ENCODE results near the gene XNDC1N. TPM values are rescaled to one million over a fixed set of nuclear protein-coding genes. Genes with fewer than 3 reads are reported as not detected.

Gene XNDC1N
- total RNA-seq, 2 donors from 2014 or later, result 16.4 to 16.6 TPM

- peaks cover 3% of the 10 kb centered on the region for H3K36me3 Mint-ChIP-seq (ENCODE audit: low read depth)
Measured at GRCh38 chr11:71947498-71947897, 19.1 kb upstream of the XNDC1N start.

GRCh38 chr11:71946144-71946571 is 17.8 kb upstream of the XNDC1N start:
- Mint-ChIP-seq H3K27ac (peak overlapping the region; percentile 32), H3K4me3 (no peak overlapping the region), H3K4me1 (peaks cover 26% of the 10 kb centered on the region), H3K27me3 (no peaks in the 10 kb centered on the region), H3K36me3 (ENCODE audit: low read depth) (peaks cover 3% of the 10 kb centered on the region)
- ATAC-seq (no peak), DNase-seq (no peak)
- no peaks in the 10 kb centered on the region for H3K9me3 ChIP-seq (ENCODE audit: control insufficient read depth, low read length, poor library complexity, severe bottlenecking)

More at GRCh38 chr11:71947498-71947897, 19.1 kb upstream of the XNDC1N start:
- peak overlapping the region; percentile 5 for H3K27ac Mint-ChIP-seq
- H3K9me3 ChIP-seq (ENCODE audit: control insufficient read depth, low read length, poor library complexity, severe bottlenecking), result no peaks in the 10 kb centered on the region
- DNase-seq, result no peak
- no peaks in the 10 kb centered on the region for H3K27me3 Mint-ChIP-seq
- no peak overlapping the region for H3K4me3 Mint-ChIP-seq
- ATAC-seq, result no peak
- H3K4me1 Mint-ChIP-seq, result peaks cover 23% of the 10 kb centered on the region

GRCh38 chr11:71940561-71941219 is 12.3 kb upstream of the XNDC1N start:
- no peak for DNase-seq
- ATAC-seq, result no peak
- Mint-ChIP-seq H3K4me1 (peaks cover 24% of the 10 kb centered on the region), H3K36me3 (ENCODE audit: low read depth) (no peaks in the 10 kb centered on the region), H3K27ac (no peak overlapping the region), H3K27me3 (no peaks in the 10 kb centered on the region), H3K4me3 (no peak overlapping the region)
- no peaks in the 10 kb centered on the region for H3K9me3 ChIP-seq (ENCODE audit: control insufficient read depth, low read length, poor library complexity, severe bottlenecking)

DNA sequence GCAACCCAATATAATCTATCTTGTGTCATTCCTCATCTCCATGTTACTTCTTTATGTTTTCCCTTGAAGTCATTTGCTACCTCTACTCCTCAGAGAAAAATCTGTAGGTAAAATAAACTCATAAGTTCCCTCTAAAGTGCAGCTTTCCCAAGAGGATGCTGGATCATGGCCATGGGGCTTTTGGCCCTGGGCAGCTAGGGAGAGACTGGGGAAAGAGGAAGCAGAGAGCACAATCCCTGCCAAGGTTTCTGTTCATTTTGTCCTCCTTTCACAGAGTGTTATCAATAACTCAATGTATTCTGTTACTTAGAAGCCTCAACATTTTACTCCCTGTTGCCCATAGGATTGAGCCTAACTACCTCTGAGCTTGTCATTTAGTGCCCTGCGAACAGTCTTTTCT is 9.4 kb upstream of the XNDC1N start:
- ATAC-seq (no peak), DNase-seq (no peak)
- Mint-ChIP-seq H3K27me3 (no peaks in the 10 kb centered on the region), H3K4me1 (peaks cover 26% of the 10 kb centered on the region), H3K36me3 (ENCODE audit: low read depth) (no peaks in the 10 kb centered on the region), H3K27ac (no peak overlapping the region), H3K4me3 (no peak overlapping the region)
- no peaks in the 10 kb centered on the region for H3K9me3 ChIP-seq (ENCODE audit: control insufficient read depth, low read length, poor library complexity, severe bottlenecking)

GRCh38 chr11:71936825-71937224 is 8.4 kb upstream of the XNDC1N start:
- no peak for ATAC-seq
- H3K9me3 ChIP-seq (ENCODE audit: control insufficient read depth, low read length, poor library complexity, severe bottlenecking), result no peaks in the 10 kb centered on the region

GRCh38 chr11:71935338-71935925 is 7.0 kb upstream of the XNDC1N start:
- DNase-seq, result no peak
- Mint-ChIP-seq H3K27ac (no peak overlapping the region), H3K36me3 (ENCODE audit: low read depth) (no peaks in the 10 kb centered on the region), H3K4me1 (peaks cover 37% of the 10 kb centered on the region), H3K4me3 (no peak overlapping the region), H3K27me3 (no peaks in the 10 kb centered on the region)
- ATAC-seq, result no peak
- no peaks in the 10 kb centered on the region for H3K9me3 ChIP-seq (ENCODE audit: control insufficient read depth, low read length, poor library complexity, severe bottlenecking)

More at GRCh38 chr11:71936825-71937224, 8.4 kb upstream of the XNDC1N start:
- DNase-seq, result no peak
- H3K4me1 Mint-ChIP-seq, result peaks cover 28% of the 10 kb centered on the region
- H3K27ac Mint-ChIP-seq, result no peak overlapping the region
- H3K4me3 Mint-ChIP-seq, result no peak overlapping the region
- no peaks in the 10 kb centered on the region for H3K36me3 Mint-ChIP-seq (ENCODE audit: low read depth)
- no peaks in the 10 kb centered on the region for H3K27me3 Mint-ChIP-seq

DNA sequence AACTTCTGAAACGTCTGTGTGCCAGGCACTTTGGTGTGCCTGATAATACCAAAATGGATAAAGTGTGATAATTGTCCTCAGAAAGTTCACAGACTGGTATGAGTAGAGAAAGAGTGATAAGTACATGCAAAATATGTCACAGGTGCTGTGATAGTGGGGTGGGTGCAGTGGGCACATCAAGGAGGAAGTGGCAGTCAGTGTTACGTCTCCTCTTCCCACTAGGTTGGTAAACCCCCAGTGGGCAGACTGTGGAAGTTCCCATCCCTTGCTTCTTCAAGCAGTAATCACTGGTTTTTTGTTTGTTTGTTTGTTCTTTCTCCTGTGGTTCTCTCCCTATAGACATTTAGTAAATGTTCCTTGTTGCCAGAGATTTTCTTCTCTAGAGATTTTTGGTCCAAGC is 5.8 kb upstream of the XNDC1N start:
- H3K9me3 ChIP-seq (ENCODE audit: control insufficient read depth, low read length, poor library complexity, severe bottlenecking), result no peaks in the 10 kb centered on the region
- ATAC-seq, result peak; percentile 75
- Mint-ChIP-seq H3K27me3 (no peaks in the 10 kb centered on the region), H3K27ac (peak overlapping the region; percentile 89), H3K36me3 (ENCODE audit: low read depth) (no peaks in the 10 kb centered on the region), H3K4me1 (peaks cover 46% of the 10 kb centered on the region), H3K4me3 (no peak overlapping the region)
- DNase-seq, result no peak

DNA sequence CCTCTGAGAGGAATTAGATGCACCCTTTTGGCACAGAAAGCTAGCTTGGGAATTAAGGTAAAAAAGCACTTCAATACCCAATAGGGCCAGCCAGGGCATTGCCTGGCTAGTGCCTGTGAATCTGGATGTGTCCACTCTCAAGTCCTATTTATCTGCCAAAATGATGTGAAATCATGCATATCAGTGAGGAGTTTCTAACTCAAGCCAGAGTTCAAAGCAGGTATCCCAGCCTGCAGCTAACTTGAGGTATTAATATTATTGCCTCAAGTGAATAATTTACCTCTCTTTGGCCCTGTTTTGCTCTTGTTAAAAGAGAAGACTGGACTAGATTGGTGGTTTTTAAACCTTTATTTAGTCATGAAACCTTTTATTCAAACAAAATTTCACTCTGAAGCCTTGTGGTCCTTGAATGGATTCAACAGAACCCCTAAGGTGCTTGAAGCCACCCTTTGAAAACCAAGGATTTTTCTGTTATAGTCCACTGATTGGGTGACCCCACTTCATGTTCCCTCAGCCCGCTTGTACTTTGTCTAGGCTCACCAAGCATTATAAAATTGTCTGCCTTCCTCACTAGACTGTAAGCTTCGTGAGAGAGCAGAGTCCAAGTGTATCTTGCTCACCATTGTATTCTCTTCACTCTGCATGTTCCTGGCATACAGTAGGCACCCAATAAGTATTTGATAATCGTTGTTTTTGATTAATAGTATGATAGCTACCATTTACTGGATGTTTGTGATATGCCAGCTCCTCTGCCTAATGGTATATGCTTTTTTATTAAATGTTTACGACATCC is 4.9 kb upstream of the XNDC1N start:
- Mint-ChIP-seq H3K4me1 (peaks cover 53% of the 10 kb centered on the region), H3K4me3 (no peak overlapping the region), H3K27me3 (no peaks in the 10 kb centered on the region), H3K27ac (peak overlapping the region; percentile 89), H3K36me3 (ENCODE audit: low read depth) (peaks cover 5% of the 10 kb centered on the region)
- H3K9me3 ChIP-seq (ENCODE audit: control insufficient read depth, low read length, poor library complexity, severe bottlenecking), result no peaks in the 10 kb centered on the region
- DNase-seq (no peak), ATAC-seq (no peak)

DNA sequence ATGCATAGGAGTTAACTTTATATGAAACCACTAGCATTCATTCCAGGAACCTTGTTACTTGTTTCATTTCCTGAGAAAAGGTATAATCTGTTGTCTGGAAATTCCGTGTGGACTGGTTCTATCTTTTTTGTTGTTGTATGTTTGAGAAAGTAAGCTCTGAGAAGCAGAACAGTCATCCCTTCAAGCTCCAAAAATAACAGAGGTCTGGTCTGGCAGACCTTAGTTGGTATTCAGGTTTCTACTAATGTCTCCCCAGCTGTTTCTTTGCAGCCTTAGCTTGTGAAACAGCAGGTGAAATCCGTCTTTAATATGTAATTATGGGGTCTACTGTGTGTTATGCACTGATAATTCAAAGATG is 2.8 kb upstream of the XNDC1N start:
- peaks cover 6% of the 10 kb centered on the region for H3K36me3 Mint-ChIP-seq (ENCODE audit: low read depth)
- peak overlapping the region; percentile 99 for H3K27ac Mint-ChIP-seq
- peaks cover 57% of the 10 kb centered on the region for H3K4me1 Mint-ChIP-seq
- no peaks in the 10 kb centered on the region for H3K27me3 Mint-ChIP-seq
- H3K4me3 Mint-ChIP-seq, result peak overlapping the region; percentile 28
- DNase-seq (no peak), ATAC-seq (no peak)
- H3K9me3 ChIP-seq (ENCODE audit: control insufficient read depth, low read length, poor library complexity, severe bottlenecking), result no peaks in the 10 kb centered on the region

DNA sequence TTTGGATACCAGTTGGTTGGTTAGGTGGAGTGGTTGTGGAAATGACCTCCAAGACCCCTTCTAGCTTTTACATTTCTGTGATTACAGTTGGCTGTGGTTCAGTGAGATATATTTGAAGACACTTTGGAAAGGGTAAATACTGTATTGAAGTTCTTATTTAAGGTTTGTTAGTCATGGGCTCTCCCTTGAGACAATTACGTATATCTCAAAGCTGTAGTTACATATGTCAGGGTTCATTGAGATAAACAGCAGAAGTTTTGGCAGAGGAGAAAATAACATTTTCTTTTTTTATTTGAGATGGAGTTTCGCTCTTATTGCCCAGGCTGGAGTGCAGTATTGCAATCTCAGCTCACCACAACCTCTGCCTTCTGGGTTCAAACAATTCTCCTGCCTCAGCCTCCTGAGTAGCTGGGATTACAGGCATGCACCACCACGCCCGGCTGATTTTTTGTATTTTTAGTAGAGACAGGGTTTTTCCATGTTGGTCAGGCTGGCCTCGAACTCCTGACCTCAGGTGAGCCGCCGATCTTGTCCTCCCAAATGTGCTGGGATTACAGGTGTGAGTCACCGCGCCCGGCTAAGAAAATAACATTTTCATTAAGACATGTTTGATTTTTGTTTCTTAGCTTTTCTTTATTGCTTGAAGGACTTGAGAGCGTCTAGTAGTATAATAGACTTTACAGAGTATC is 2.3 kb upstream of the XNDC1N start:
- Mint-ChIP-seq H3K36me3 (ENCODE audit: low read depth) (peaks cover 6% of the 10 kb centered on the region), H3K27me3 (no peaks in the 10 kb centered on the region), H3K27ac (peak overlapping the region; percentile 99), H3K4me1 (peaks cover 58% of the 10 kb centered on the region), H3K4me3 (peak overlapping the region; percentile 99)
- ATAC-seq (no peak), DNase-seq (no peak)
- H3K9me3 ChIP-seq (ENCODE audit: control insufficient read depth, low read length, poor library complexity, severe bottlenecking), result no peaks in the 10 kb centered on the region

DNA sequence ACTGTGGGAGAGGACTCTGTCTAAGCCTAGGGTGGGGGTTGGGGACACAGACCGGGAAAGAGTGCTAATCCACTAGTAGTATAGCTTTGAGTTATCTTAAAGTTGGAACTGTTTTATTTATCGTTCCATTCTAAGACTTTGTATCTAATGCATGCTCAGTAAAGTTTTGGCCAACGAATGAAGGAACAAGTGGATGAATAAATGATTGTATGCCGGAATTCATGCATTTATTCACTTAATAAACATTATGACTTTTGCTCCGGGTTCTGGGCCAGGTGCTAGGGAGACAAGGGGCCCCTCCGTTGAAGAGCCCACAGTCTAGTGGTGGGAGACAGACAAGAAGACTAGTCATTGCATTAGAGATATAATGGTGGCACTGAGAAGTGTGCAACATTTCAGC is 1.1 kb upstream of the XNDC1N start:
- Mint-ChIP-seq H3K4me1 (peaks cover 60% of the 10 kb centered on the region), H3K27me3 (no peaks in the 10 kb centered on the region), H3K4me3 (peak overlapping the region; percentile 99), H3K27ac (peak overlapping the region; percentile 99), H3K36me3 (ENCODE audit: low read depth) (peaks cover 6% of the 10 kb centered on the region)
- DNase-seq, result no peak
- H3K9me3 ChIP-seq (ENCODE audit: control insufficient read depth, low read length, poor library complexity, severe bottlenecking), result no peaks in the 10 kb centered on the region
- ATAC-seq, result no peak

DNA sequence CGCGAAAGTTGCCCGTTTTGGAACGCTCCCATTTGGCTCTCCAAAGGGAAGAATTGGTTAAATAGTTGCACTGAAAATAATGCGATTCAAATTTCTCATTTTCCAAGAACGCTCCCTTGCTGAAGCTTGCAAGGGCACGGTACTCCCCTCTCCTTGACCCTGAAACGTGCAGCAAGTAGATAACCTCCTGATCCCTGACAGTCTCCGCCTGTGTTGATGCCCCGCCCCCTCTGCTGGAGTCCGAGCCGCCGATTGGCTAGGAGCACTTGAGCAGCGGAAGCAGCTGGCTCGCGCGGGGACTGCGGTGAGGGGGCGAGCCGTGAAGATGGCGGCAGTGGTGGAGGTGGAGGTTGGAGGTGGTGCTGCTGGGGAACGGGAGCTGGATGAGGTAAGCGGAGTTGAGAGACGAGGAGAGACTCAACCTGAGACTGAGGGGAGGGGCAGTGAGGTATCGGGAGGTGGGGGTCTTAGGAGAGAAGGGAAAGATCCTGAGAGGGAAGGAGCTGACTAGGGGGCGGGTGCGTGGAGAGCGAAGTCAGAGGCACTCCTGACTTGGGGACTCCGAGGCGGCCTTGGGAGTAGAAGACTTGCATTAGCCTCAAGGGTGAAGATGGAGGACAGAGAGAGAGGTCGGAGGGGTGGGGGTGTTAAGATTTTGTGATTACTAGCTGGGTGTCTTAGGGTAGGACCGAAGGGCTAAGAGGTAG is 496 bp upstream of the XNDC1N start, which contains the start of gene RNF121:
TSS of gene RNF121 (plus strand) at position 310 of the 707 bp plus-strand sequence. CDS start at position 326, 16 bp downstream.
- peak within 1 kb of the TSS; percentile 99 for H3K4me3 Mint-ChIP-seq
- DNase-seq, result peak; percentile 93 to 94 (median 94)
- peaks cover 6% of the 10 kb centered on the region for H3K36me3 Mint-ChIP-seq (ENCODE audit: low read depth)
- ATAC-seq, result peak; percentile 93
- H3K27ac Mint-ChIP-seq, result peak within 1 kb of the TSS; percentile 99
- H3K4me1 Mint-ChIP-seq, result peaks cover 54% of the 10 kb centered on the region
- H3K27me3 Mint-ChIP-seq, result no peaks in the 10 kb centered on the region
- no peaks in the 10 kb centered on the region for H3K9me3 ChIP-seq (ENCODE audit: control insufficient read depth, low read length, poor library complexity, severe bottlenecking)
